Stimulated activated CD8-positive, alpha-beta memory T cell treated with anti-CD3 and anti-CD28 coated beads, Interleukin-12 subunit alpha, Interleukin-12 subunit beta, amount 100 ng/mL, for 24 hours (primary cell): Measurements from ENCODE around the gene TGFBR3.

Source experiments
- DNase-seq: peaks from one replicate; pipeline ENCODE4 v3.0.0-alpha.2; 2020; ENCODE audit errors: extremely low read depth

Gene TGFBR3

DNA sequence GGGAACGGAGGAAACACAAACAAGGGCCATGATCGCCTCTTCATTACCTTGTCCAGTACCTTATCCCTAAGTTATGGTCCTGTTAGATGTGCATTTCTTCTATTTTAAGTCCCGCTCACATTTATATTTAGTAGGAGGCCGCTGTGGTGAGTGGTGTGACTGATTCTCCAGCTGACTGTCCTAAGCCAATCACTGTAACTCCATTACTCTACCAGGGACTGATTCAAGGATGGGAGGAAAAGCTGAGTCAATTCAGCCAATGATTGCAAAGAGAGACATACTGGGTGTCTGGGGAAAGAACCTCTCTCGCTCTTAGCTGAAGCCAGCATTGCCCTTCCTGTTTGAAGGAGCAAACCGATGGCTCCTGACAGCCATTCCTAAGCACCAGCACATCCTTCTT is 59.7 kb downstream of the TGFBR3 start:
- no peak for DNase-seq

DNA sequence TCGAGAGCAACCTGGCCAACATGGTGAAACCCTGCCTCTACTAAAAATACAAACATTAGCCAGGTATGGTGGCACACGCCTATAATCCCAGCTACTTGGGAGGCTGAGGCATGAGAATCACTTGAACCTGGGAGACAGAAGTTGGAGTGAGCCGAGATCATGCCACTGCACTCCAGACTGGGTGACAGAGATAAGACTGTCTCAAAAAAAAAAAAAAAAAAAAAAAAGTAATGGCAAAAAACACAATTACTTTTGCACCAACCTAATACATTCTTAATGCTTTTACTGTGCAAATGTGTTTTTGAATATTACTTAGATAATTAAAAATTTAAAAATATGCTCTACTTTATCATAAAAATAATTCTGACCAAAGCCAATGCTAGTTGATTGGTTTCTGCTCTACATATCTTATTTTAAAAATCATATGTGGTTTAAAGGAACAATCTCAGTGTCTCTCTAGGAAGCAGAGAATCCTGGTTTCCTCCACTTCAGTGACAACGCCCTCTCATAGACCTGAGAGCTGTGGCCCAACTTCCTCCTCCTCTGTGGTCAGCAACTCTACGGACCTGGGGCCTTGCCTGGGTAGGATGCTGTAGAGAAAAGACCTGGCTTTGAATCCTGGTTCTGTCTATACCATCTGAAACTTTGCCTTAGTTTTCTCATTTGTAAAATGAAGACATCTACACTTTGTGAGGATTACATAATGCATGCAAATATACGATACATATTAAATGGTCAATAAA is 64.7 kb downstream of the TGFBR3 start:
- no peak for DNase-seq

DNA sequence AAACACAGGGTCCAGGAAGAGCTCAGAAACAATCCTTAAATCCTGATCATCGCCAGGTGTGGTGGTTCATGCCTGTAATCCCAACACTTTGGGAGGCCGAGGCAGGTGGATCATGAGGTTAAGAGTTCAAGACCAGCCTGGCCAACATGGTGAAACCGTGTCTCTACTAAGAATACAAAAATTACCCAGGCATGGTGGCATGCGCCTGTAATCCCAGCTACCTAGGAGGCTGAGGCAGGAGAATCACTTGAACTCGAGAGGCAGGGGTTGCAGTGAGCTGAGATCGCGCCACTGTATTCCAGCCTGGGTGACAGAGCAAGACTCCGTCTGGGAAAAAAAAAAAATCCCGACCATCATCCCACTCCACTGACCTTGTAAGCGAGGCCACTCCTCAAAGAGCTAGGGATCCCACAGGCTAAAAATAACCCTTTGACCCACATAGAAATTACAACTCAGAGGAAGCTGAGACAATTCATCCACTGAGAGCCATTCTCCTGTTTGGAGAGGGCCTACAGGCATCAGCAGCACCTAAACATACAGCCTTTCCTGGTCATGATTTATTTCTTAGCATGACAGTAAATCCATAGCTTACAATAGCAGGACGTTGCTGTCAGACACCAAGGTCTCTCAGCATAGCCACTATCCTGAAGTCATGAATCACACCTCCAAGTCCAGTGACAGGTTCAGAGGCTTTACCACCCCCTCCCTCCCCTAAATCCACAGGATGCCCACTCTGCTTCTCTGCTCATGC is 66.7 kb downstream of the TGFBR3 start:
- DNase-seq: no peak

DNA sequence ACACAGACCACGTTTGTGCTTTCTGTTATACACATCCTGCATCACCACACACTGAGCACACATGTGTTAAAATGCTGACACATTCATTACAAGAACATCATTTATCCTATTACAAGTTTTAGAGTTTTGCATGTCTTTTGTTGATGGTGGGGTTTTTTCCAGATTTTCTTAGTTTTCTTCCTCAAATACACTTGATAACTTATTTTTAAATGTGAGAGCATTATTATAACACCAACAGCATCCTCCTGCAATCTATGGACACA is 67.3 kb downstream of the TGFBR3 start:
- no peak for DNase-seq

DNA sequence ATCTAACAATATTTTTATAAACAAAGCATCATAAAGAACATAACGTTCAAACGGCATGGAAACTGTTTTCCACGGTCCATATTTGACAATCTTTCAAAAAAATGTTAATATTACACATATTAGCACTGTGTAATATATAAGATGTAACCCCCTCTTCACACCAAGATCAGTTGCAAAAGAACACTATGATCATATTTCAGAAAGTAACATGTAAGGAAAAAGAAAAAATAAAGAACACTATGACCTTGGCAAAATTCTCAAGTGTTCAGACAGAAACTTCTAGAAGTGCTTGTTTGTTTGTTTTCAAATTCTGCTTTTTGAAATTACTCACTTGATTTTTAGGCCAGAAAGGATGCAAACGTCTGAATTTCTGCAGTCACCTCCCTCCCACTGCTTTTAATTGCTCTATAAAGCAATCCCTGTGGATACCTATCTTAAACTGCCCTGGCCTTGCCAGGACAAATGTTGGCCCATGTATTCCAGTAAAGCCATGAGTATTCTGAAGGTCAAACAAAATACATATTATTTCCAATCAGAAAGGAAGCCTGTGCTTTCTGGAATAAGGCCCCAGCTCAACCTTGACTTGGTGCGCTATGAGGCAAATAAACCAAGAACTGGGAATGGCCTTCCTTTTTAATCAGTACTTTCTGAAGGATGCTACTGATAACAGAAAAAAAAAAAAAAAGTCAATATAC is 68.6 kb downstream of the TGFBR3 start:
- no peak for DNase-seq

DNA sequence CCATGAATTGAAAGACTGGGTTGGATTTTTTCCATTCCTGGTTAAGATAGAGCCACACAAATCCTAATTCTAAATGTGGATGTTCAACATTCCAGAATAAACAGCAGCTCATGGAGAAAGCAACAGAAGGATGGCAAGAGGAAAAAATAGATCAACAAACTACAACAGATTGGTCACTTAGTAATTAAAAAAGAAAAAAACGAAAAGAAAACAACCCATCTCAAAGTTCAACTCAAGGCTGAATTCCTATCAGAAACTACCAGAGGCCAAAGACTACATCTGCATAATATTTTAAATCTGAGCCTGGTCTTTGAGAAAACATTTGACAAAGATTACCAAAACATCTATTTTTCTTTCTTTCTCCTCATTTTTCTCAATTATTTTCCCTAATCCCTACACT is 69.9 kb downstream of the TGFBR3 start:
- no peak for DNase-seq

DNA sequence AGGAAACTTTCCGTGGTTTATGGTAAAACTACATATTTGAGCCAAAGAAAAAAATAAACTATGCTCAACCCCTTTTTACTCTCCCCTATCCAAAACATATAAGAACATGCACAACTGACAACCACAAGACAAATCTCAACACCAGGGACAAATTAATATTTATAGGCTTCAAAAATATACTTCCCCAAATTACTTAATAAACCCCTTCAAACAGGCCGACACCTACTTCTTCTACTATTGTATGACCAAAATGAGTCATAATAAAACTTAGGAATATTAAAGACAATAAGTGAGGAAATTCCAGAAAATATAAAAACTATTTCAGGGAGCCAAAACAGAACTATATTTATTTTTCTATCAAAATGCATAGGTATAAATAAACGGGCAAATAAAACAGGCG is 71.5 kb downstream of the TGFBR3 start:
- no peak for DNase-seq

DNA sequence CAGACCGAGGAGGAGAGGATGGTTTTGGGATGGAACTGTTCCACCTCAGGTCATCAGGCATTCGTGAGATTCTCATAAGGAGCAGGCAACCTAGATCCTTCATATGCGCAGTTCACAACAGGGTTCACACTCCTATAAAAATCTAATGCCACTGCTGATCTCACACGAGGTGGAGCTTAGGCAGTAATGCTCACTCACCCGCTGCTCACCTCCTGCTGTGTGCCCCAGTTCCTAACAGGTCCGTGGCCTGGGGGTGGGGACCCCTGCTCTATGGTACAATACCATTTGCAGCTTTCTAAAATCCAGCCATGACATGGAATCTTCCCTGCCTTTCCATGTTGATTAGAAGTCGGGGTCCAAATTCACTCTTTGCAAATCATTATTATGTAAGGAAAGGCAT is 72.1 kb downstream of the TGFBR3 start:
- no peak for DNase-seq

DNA sequence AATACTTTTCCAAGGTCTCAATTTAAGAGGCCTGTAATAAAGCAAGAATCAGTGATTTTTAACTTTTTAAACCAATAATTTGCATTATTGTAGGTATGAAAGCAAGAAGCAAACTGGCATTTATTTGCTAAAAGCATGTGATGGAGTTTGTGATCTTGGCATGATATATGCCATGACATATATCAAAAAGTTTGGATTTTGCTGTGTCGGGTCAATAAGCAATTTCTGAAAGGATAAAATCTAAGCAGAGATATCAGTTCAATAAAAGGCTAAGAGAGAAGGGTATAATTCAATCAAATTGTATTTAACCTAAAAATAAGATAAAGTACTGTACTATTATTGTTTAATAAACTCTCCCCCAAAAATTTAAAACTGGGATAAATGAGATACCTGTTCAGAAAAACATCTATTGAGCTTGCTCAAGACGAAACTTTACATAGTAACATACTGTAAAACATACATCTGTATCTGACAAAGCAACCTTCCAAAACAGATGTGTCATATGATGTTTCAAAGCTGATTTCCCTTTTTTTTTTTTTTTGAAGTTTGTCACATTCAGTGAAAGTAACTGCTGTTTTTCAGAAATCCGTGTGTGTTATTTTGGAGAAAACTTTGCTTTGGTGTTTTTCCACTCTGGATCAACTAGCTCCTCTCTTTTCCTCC is 74.5 kb downstream of the TGFBR3 start:
- no peak for DNase-seq

DNA sequence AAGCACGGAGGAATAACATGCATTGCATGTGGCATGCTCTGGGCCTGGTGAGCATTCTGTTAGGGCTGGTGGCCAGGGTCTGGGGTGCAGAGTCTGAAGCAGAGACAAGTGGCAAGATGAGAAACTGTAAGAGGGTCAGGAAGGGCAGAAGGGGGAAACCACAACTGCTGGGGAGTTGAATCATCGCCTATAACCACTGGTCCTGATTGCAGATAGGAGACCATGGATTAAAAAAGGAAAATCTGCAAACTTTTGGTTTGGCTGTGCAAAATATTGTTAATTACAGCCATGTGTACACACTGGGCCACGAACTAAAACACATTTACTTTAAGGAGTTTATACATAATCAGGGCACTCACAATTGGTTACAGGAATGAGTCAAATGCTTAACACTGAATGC is 76.6 kb downstream of the TGFBR3 start:
- no peak for DNase-seq

DNA sequence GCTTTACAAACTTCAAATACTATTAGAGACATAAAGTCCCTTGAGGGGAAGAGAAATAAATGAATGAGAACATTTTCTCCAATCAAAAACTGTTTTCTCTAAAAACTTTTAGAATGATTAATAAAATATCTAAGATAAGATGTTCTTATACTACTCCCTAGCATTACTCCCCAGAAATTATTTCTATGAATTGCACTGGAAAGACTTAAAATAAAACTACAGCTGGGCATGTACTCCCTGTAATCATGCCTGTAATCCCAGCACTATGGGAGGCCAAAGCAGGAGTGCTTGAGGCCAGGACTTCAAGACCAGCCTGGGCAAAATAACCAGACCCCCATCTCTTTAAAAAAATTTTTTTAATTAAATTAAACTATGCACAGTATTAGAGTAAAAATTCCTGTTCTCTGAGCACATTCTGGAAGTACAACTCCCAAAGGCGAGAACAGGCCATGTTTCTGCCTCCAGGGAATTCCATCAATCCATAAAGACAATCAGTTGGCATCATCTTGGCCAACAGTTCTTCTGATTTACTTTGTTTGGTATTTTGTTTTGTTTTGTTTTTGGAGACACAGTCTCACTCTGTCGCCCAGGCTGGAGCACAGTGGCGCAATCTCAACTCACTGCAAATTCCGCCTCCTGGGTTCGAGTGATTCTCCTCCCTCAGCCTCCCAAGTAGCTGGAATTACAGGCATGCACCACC is 77.9 kb downstream of the TGFBR3 start:
- no peak for DNase-seq

DNA sequence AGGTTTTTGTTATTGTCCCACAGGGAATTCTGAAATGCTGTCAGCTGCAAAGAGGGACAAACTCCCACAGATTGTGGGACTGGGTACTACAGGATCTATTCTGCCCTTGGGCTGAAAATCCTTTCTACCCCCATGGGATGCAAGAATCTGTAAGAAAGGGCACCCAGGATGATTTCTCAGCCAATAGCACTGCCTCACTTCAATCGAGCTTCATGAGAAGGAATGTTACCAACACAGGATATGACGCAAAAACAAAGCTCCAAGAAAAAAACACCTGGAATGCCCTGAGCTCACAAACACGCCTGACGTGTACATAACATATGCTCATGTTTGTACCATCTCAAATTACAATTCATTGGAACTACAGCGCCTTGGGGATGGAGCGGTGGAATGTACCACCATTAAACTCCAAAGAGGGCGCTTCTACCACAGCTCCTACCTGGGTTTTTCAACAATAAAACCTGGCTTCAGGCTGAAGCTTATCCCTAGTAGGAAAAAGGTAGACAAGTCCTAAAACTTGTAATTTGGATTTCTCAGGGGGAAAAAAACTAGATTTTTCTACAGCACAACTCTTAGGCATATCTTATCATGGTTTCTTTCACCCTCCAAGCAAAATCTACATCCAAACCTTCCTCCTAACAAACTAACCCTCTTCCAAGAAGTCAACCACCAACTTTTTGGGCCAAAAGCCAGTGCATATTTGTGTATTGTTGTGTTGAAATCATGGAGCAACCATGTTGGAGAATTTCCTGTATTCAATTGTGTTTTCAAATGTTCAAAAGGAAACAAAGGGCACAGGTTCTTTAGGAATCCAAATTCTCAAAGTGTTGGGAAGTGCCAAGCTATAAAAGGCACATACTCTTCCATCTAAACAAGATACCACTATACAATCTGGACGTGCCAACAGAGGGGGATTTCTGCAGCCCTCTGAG is 78.9 kb downstream of the TGFBR3 start:
- DNase-seq: no peak

DNA sequence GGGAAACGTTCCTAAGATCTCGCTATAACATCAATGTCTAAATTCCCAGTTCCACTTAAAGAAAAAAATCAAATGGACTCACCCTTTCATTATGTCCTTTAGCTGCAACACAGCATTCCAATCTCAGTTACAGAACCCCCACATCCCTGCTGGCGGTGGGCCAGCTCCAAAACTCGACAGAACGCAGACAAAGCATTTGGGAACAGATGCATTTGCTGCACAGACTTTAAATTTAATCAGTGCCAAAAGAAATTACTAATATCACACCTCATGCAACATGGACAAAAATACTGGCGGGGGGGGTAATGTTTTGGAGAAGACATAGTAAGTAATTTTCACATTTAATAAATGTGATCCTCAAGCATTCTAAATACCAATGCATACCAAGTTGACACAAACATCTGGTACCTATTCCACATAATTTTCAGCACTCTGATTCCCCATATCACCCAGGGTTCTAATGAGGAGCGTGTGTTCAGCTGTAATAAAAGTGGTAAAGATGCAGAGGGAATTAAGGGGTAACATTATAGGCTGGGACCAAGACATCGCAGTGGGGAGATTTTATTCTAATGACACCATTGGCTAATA is 79.7 kb downstream of the TGFBR3 start:
- no peak for DNase-seq

DNA sequence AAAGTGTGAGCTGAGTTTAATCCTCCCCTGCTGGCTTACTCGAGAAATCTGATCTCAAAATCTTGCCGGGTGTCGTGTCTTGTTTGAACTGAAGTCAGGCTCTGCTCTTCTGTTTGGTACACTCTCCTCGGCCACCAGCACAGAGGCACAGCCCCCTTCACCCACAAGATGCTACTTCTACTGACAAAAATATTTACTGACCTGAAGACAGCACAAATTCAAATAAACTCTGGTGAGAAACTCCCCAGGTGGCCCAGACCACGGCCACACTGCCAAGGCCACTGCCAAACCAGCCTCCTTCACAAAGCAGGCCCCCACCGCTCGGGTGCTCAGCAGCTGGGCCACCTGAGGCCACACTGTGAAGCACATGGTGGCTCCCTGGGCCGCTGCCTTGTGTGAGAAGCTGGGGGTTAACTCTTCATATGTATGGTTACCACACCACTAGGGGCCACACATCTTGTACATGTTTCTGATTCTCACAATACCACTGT is 80.6 kb downstream of the TGFBR3 start:
- no peak for DNase-seq

DNA sequence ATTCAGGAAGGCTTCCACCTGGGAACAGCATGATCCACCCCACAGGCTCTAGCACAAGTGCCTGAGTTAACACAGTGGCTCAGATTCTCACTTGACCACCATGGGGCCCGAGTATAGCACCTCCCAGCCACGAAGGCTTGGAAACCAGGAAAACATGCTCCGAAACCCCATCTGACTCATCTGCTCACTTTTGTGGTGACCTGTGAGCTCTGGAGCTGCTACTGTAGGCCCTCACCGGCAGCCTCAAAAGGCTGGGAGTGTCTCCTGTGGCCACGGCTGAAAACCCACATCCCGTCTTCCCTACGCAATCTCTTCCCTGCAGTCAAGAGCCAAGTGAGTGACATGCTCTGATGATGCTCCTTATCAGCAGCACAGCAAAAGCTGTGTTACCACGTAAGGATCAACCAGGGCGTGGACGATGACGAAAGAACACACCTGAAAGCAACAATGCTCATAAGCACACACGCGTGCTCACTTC is 81.4 kb downstream of the TGFBR3 start:
- peak; percentile 51 for DNase-seq

DNA sequence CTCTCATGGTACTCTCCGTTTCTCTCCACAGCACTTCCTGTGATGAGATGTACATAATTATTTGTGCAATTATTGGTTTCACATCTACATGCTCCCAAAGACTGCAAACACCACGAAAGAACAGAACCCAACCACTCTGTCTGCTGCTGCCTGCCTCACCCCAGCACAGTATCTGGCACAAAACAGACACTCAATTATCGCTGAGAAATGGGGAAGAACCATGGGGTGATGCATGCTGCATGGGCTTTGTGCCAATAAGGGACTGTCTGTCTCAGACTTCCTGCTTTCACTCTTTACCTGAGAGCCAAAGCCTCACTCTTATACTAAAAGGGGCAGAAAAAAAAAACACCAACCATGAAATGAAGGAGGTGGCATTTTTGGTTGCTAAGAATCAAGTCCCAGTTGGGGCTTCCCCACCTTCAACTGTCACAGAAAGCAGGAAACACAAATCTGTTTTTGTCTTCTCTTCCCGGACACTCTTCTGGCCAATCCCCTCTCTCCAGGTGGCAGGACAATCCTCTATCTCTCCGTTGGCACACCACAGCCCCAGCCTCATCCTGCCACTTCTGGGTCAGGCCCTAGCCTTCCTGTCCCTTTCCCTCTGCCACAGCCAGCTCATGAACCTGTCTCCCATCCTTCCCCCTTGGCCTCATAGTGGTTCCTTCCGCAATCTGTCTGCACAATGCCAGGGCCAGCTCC is 82.0 kb downstream of the TGFBR3 start:
- peak; percentile 35 for DNase-seq

DNA sequence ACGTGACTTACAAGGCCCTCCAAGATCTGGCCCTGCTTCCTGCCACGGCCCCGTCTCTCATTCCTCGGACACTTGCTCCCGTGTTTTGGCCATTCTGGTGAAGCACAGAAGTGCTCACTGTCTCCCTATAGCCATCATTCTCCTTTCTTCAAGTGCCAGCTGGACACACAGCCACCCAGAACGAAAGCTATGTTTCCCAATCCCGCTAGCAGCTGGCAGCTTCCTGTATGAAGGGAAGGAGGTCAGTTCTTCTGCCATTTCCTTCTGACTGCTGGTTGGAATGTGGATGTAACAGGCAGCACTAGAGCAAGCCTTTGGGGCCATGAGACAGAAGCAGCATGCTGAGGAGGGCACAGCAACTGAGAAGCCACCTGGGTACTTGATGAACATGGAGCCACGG is 82.8 kb downstream of the TGFBR3 start:
- no peak for DNase-seq

DNA sequence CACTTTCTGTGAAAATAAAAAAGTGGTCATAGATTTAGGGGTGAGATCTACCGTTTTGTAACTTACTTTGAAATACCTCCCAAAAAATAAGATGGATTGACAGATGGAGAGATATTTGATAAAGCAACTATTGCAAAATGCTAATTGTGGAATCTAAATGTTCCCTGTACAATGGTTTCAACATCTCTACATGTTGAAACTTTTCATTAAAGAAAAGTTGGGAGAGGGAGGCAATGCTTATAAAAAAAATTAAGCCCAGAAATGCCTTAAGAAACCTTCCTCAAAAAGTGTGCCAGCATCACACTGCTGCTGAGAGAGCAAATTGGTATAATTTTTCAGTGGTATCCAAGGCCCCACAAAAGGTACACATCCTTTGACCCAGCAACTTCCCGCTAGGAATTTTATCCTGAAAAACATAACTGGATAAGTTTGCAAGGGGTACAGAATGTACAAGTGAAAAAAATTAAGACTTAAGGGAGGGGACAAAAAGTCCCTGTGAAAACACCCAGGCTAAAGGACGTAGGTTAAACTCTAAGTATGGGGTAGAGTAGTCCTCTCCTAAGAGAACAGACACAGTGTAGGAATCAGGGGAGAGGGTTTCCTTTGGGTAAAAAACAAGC is 84.3 kb downstream of the TGFBR3 start:
- DNase-seq: no peak

DNA sequence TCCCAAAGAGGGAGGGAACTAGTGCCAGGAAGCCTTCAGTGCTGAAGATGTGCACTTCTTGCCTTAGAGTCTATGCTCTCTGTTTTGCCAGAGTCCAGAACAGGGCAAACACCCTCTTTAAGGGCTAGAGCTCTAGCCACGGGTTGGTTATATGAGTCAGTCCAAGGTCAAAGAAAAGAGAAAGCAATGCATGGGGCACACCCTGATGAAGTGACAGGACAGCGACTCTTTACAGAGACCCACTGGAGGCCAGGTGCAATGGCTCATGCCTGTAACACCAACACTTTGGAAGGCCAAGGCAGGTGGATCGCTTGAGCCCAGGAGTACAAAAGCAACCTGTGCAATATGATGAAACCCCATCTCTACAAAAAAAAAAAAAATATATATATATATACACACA is 86.1 kb downstream of the TGFBR3 start:
- DNase-seq: no peak
